Measurements from ENCODE around the gene SND1. TPM values are rescaled to one million over a fixed set of nuclear protein-coding genes. Genes with fewer than 3 reads are reported as not detected.

The SND1 gene
- polyA plus RNA-seq, 4 donors, result 142 to 159 (median 148) TPM

DNA sequence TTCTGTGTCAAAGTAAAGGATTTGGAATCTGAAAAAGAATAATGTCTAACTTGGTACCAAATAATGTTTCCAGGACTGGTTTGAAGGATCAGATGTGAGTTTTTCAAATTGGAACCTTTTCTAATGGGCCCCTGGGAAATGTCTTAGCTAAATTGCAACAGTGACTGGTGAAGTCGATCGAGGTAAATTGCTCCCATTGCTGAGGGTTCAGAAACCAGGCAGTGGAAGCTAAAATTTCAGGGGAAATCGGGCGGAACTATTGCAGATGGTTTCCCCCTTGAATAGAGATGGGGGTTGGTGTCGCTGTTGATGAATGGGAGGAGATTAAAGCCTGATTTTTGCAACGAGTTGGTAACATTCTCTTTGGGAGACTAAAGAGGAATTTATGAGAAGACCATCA, 112.7 kb downstream of the SND1 start:
- no peak for DNase-seq (ENCODE audit: low read depth in 4 of 4, low spot score in 3 of 4)

DNA sequence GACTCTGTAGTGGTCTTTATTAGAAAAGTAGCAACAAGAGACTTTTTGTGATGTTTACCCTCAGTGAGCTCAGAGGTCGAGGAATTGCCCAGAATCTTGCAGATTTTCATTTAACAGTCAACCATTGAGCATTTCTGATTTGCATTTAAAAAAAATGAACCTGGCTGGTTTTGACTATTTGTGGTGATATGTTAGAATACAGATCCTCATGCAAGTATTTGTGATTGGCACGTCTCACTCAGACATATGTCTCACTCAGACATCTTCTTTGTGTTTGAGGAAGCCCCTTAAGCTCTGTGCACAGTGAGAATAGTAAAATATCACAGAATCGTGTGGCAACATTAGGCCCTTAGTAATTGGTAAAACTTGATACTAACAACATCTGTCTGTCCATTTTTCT, 113.2 kb downstream of the SND1 start:
- DNase-seq (ENCODE audit: low read depth in 4 of 4, low spot score in 3 of 4), result no peak

DNA sequence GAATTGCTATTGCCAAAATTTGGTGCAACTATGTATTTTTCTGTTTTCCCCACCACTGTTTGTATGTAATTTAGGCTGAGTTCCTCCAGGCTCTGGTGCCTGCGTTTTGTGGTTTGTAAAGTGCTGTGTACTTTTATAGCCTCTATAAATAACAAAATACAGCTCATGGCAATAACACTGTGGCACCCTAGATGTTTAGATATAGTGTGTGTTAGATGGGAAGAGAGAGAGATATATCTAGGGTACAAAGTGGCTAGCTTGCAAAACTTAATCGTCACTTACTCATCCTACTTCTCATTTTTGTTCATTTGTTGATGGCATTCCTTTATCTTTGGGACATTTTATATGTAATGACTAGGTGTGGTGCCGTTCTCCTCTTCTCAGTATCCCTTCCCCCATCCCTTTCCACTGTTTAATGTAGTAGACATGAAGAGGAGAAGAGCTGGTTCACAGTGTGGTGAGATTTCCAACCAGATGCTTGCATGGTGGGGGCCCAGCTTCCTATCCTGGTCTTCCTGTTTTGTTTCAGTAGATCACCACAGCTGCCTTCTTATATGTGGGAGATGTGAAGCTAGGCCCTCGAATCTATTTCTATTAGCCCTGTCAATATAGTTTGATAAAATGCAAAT, 115.0 kb downstream of the SND1 start:
- no peak for DNase-seq (ENCODE audit: low read depth in 4 of 4, low spot score in 3 of 4)

DNA sequence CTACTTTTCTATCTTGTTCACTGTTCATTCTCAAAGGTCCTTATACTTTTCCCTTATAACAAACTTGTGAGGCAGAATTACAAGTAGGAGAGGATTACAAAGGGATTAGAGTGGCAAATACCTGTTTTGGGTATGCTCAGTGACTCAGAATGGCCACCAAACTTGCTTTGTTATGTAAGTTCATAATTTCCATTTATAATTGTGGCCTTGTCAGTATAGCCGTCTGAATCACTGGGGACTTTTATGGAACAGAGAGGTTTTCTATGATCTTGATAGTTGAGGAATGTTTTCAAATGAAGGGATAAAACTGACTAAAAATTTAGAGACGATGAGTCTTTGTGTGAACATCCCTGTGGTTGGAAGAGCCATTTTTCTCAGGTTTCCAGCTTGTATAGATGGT, 116.2 kb downstream of the SND1 start:
- no peak for DNase-seq (ENCODE audit: low read depth in 4 of 4, low spot score in 3 of 4)

DNA sequence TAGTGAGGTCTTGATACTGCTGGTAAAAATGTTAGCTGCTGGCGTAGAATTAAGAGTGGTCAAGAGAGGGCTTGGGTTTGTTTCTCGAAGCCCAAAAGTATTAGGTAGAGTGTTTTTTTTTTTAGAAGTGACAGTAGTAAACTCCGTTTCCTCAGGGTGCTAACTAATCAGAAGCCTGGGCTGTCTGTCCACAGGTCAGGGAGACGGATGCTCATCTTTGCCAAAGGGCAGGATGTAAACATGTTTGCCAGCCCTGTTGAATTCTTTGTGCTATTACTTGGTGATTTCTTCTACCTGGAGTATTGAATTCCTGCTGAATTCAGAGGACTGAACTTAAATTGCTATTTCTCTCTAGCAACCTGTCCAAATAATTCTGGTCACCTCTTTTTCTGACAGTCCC, 117.1 kb downstream of the SND1 start:
- no peak for DNase-seq (ENCODE audit: low read depth in 4 of 4, low spot score in 3 of 4)

DNA sequence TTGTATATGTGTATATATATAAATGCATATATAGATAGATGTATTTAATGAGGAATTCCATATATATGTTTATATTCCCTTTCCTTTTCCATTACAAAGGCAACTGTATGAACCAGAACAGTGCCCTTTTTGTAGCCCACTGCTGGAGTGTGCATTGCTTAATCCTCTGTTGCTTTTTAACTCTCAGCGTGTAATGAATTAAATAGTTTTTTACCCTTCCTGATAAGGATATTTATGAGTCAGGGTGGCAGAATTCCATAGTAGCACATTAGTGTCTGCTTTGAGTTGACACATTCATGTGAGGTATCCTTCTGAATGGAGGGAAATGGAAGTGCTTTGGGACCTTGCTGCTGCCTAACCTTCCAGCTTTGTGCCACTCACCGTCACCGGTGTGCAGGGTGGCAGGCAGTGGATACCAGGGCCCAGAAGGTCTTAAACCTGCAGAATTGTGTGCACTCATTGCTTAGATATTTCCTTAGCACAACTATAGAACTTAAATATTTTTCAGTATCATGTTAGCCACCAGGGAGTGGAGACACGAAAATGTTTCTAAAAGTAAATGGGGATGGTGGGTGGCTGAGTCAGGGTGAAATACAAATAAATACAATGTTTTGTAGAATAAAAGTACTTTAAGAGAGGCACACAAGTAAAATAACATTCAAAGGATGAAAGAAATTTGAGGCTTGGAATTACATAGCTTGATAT, 117.9 kb downstream of the SND1 start:
- no peak for DNase-seq (ENCODE audit: low read depth in 4 of 4, low spot score in 3 of 4)

DNA sequence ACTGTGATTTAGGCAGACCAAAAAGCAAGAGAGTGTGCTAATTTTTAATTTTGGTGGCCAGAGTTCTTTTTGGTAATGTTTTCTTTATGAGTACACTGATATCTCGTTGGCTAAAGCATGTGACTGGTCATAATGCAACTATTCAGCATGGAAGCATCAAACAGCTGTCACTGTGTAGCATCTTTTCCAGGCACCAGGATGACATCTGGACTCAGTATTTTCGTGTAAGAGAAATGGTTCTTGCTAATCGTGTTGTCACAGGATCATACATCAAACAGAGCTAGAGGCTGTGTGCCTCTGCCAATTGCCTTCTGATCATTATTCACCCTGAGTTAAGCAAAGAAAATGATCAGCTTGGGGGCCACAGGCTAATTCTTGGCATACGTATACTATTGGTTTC, 118.9 kb downstream of the SND1 start:
- DNase-seq (ENCODE audit: low read depth in 4 of 4, low spot score in 3 of 4), result no peak

DNA sequence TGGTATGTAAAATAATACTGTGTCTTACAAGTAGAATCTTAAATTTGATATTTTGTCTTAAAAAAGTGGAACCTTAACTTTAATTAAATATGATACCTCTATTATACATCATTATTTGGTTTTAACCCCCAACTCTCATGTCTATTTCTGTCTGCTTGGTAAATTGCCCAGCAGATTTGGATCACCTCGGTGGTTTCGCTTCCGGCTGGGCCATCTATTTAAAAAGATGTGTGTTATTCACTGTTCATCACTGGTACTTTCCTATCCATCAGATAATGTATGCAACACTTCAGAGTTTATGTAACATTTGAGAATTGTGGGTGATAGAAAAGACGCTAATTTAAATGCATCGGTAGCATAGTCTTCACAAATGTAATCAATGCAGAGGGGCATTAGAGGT, 119.7 kb downstream of the SND1 start:
- DNase-seq (ENCODE audit: low read depth in 4 of 4, low spot score in 3 of 4), result no peak

DNA sequence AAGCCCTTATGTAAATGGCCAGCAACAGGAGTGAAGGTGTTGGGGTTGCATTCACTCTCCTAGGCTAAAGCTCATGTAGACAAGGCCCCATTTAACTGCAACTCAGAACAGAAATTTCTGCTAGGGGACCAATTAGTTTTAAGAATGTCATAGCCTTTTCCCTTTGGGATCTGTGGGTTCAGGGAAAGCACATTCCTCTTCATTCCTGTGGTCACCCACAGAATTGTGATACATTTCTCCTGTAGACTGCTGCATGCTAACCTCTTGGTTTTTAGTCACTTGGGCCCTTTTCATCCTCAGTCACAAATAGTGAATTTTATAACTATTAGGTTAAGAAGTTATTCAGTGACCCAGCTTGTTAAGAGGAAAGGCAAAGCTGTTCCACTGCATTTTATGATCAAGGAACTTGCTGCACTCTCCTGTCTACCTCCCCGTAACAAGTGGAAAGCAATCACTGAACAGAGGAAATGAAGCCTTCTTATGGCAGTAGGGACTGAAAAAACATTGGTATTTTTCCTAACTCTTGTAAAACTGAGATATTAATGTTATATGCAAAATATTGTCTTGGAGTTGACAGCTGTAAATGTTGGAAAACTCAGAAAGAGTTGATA, 124.9 kb downstream of the SND1 start:
- peak in 2 of 4 donors; percentile 4 to 24 for DNase-seq (ENCODE audit: low read depth in 4 of 4, low spot score in 3 of 4)

DNA sequence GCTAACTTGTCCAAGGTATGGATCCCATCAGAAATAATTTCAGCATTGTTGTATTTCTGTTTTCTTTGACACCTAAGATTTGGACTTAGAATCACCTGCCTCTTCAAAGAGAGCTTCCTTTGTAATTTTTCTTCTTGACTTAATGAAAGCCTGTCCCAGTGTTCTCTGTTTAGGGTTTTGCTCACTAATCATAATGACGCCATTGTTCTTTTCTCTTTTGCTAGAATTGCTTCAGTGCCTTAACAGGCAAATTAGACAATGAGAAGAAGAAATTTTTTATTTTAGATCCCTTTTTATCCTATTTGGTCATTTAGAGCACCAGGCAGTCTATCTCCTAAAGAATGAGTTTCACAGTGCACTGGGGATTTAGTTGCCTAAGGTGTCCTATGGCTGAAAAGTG, 128.5 kb downstream of the SND1 start:
- DNase-seq (ENCODE audit: low read depth in 4 of 4, low spot score in 3 of 4), result no peak

DNA sequence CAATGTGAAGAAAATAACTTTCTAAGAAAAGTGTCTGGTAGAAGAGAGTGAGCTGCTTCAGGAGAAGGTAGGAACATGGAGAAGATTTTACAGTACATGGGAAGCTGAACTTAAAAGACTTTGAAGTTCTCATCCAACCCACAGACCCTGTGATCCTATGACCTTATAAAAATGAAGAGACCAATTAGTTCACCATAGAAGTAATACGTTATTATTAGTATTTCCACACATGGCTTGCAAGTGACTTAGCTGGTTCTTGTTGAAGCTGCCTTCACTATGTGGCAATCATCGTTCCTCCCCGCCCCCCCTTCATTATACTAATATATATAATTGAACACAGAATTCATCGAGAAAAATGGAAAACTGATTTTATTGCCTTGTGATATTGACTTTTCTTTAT, 129.1 kb downstream of the SND1 start:
- DNase-seq (ENCODE audit: low read depth in 4 of 4, low spot score in 3 of 4), result no peak

DNA sequence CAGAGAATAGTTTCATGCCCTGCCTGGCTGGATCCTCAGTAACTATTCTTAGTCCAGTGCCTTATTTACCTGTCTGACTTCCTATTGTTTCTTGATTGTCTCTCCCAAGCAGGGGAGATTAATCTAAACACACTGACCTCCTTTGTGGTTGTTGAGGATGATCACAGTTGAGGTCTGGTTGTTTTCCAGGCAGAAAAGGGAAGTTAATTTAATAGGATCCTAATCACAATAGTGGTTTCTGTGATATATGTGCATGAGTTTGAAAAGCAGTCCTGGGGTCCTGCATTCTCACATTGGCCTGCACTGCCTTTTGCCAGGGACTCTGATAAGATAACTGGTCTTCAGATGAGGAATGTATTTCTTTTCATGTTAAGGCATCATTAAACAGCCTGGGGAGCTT, 130.1 kb downstream of the SND1 start:
- DNase-seq (ENCODE audit: low read depth in 4 of 4, low spot score in 3 of 4), result no peak

DNA sequence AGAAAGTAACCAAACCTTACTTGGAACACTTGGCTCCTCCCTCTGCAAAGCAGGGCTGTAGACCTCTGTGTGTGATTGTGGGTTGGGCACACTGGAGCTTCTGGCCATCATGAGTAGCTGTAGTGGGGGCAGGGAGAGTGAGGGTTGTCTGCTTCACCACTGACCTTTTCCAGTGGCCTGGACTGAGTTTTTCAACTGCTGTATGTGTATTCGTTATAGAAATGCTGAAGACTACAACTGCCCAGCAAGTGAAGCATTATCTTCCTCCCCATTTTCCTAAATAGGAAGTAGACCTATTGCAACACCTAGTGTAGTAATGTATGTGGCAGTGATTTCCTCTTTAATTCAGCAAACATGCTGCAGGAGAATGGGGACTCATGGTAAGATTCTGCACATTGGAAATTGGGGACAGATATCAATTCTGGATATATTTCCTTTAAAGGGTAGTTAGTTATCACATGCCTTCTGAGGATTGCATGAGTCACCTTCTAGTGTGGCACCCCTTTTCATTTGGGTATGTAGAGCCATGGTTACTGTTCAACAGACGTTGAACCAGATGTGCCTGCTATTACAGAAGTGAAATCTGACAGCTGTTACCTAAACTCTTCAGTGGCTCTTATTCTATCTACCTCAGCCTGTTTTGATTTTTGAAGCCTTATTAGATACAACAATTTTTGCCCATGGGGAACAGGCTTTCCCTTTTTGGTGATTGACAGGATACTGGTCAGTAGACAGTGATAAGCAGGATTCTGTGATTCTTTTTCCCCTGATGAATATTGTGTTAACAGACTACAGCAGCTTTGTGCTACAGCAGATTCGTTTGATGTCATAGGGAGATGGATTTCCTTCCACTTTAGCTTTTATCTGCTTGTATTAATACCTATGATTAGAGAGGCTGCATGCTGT, 130.9 kb downstream of the SND1 start:
- DNase-seq (ENCODE audit: low read depth in 4 of 4, low spot score in 3 of 4), result no peak

DNA sequence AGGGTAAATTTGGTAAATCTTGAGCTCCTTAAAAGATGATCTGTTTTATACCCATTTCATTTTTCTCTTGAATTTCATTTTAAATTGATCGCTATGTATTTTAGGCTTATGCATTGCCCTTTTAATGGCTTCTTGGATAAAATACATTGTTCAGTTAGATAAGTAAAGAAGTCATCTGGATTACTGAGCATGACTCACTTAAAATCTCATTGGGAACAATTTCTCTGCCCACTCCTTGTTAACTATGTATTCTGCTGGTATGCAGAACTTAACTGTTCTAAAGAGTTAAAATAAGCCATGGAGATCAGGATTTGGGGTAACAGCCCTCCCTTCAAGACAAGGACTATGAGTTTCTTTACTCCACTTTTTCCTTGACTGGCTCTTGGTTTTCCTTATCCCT, 134.2 kb downstream of the SND1 start:
- DNase-seq (ENCODE audit: low read depth in 4 of 4, low spot score in 3 of 4), result no peak

DNA sequence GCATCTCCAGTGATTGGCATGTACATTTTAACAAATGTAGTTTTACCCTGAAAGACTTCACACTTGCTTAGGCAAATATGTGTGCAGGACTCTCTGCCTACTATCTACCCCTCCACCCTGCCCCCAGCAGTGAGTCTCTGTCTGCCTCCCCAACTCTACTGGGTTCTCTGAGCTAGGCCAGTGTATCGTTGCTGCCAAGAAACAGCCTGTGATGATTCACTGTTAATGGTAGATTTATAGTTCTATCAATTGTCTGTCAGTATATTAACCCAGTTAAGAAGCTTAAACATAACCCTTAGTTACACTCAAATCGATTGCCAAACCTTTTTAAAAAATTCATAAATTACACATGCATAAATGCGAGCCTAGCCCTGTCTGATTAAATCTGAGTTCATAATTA, 137.0 kb downstream of the SND1 start:
- DNase-seq (ENCODE audit: low read depth in 4 of 4, low spot score in 3 of 4), result no peak

DNA sequence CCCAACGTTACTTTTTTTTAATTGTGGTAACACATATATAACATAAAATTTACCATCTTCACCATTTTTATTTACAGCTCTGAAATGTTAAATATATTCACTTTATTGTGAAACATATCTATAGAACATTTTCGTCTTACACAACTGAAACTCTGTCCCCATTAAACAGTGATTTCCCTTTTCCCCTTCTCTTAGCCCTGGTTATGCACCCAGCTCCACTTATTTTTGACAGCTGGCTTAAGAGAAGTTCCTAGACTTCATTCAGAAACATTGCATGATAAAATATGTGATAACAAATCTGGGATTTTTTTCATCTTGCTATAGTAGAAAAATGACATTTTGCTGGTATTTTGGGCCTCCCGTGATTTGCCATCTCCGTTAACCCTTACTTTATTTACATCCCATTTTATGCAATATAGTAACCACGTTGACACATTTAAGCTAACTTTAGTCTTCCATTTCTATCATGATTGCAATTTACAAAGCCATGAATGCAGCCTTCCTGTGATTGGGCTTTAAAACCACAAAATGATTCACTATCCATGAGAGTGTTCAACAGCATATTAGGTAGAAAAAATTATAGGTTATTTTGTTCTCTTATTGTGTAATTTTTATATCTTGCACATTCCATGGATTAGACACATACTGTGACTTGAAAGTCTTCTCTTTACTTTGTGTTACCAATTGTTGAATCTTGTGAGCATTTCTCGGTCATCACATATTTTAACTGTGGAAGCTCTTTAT, 139.6 kb downstream of the SND1 start:
- no peak for DNase-seq (ENCODE audit: low read depth in 4 of 4, low spot score in 3 of 4)

DNA sequence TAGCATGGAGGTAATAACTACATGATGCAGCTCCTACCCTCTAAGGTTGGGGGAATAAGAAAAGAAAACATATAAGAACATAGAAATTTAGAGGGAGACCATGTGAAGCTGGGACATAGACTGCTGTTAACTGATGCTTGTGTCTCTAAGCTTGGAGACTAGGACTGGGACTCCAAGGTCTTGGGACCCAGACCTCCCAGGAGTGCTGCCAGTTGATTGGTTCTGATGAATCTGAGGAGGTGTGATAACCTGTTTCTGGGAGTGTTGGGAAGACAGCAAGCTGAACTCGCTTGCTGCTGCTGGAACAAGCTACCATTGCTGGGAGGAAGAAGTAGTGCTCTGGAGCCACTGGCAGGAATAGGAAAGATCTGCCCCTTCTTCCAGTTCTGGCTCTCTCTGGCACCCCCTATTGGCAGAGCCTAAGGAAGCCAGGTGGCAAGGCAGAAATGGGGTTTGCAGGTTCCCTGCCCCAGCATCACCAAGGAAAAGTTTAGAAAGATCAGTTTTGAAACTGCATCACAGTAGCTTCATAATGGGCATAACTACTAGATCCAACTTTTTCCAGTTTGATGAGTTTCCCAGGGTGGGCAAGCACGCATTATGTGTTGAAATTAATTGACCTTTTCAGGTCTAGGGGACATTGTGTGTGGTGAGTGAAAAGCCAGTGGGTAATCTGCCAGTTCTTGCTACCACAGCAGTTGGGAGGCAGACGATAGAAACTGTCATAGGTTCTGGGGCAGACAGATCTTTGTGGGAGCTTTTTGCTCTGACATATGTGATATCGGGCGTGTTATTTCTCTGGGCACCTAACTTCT, 140.7 kb downstream of the SND1 start:
- no peak for DNase-seq (ENCODE audit: low read depth in 4 of 4, low spot score in 3 of 4)

DNA sequence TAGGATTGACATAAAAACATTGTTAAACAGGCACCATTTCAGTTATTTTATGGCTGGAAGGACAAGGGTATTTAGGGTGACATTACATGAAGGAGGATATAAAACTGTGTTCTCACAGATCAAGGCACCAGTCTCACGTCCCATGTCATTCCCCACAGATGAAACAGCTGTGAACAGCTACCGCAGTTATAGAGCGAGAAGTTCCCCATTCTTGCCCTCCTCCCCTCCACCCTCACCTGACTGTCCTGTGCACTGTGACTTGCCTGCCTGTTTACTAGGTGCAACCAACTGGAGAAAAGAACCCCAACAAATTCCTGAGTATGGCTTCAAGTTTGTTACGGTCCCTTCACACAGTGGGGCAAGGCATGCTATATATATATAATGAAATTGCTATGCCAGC, 141.6 kb downstream of the SND1 start:
- DNase-seq (ENCODE audit: low read depth in 4 of 4, low spot score in 3 of 4), result no peak

DNA sequence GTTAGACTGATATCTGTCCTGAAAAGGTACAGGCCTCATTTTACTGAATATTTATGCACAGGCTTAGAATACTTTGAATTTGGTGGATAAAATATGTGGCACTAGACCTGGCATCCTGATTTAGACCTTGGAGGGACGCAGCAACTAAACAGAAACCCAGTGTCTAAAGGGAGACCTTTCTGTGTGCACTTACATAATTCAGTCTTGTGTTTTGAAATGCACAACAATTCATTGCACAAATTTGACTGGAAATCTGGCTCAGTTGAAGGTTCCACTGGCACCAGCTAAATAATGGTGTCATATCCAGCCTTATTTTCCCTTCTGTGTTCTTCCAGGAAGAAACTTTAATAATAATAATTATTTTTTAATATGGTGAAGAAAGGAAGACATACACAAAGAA, 142.1 kb downstream of the SND1 start:
- DNase-seq (ENCODE audit: low read depth in 4 of 4, low spot score in 3 of 4), result no peak

DNA sequence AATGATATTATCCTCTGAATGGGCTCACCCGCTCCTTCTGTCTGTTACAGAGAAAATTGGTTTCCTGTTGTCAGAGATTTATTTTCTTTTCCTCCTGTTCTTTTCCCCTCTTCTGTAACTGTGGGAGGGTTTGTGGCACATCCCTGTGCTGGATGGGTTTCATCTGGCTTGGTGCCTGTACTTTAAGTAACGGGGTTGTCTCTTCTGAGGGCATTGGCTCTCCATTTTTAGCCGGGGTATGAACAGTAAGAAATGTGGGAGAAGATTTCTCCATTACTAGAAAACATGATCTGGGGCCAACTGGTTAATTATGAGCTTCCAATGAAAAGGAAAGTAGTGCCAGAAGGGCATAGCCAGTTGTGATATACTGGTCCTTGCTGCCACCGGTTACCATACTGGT, 142.6 kb downstream of the SND1 start:
- DNase-seq (ENCODE audit: low read depth in 4 of 4, low spot score in 3 of 4), result no peak

Measured in right renal pelvis (tissue), 4 donors.